IMR-90 (cell line): ENCODE results near the gene METTL22. TPM values are rescaled to one million over a fixed set of nuclear protein-coding genes. Genes with fewer than 3 reads are reported as not detected.

Experiments used
- ATAC-seq: fragments of 200-7000 bp; cut with Tn5 transposase; 2 replicates; pipeline ENCODE4 v1.9.1; 2020; ENCODE audit warnings: low read depth, mild to moderate bottlenecking, moderate library complexity
- BruUV-seq: library from RNA; stranded (reverse); fragments of 400-500 nt; replicated peaks from 2 replicates; lab custom pipeline; 2021; lab: Mats Ljungman, UMichigan
- CTCF ChIA-PET: fragments of 300-600 bp; formaldehyde crosslinking; extraction: SDS; loops from one replicate; lab custom pipeline; 2021; ENCODE audit warnings: antibody characterized with exemption; lab: Yijun Ruan, JAX
- POLR2A ChIA-PET: fragments of 300-600 bp; sonication (Branson Sonifier 250); formaldehyde crosslinking; loops from one replicate; lab custom pipeline; 2022; ENCODE audit warnings: antibody characterized with exemption; ENCODE audit not compliant: unreplicated experiment; lab: Charles Lee
- DNase-seq: peaks from one replicate; pipeline ENCODE4 v3.0.0; 2013
- H2AFZ ChIP-seq: replicated peaks from 2 replicates; pipeline ENCODE3; 2013; ENCODE audit warnings: low read length, mild to moderate bottlenecking; ENCODE audit not compliant: poor library complexity
- H2AK5ac ChIP-seq: 2 replicates; pipeline ENCODE4 v1.6.1; 2013; ENCODE audit warnings: low read depth, low read length, inconsistent platforms
- H2AK9ac ChIP-seq: replicated peaks from 2 replicates; pipeline ENCODE3; 2013; ENCODE audit warnings: mild to moderate bottlenecking, low read depth, low read length, moderate library complexity; ENCODE audit not compliant: poor library complexity
- H2BK120ac ChIP-seq: 2 replicates; pipeline ENCODE4 v1.6.1; 2013; ENCODE audit warnings: low read depth, low read length, inconsistent platforms
- H2BK15ac ChIP-seq: 3 replicates; pipeline ENCODE4 v1.6.1; 2013; ENCODE audit warnings: low read depth, low read length, inconsistent platforms
- H2BK20ac ChIP-seq: 2 replicates; pipeline ENCODE4 v1.6.1; 2013; ENCODE audit warnings: low read depth, mild to moderate bottlenecking, inconsistent platforms, low read length, moderate library complexity
- H2BK5ac ChIP-seq: 2 replicates; pipeline ENCODE4 v1.6.1; 2013; ENCODE audit warnings: mild to moderate bottlenecking, low read depth, low read length, inconsistent platforms; ENCODE audit not compliant: poor library complexity, severe bottlenecking
- H3K14ac ChIP-seq: replicated peaks from 2 replicates; pipeline ENCODE4 v1.6.1; 2013; ENCODE audit warnings: low read depth, low read length, inconsistent platforms
- H3K18ac ChIP-seq: 2 replicates; pipeline ENCODE4 v1.6.1; 2013; ENCODE audit warnings: low read depth, low read length, control low read depth
- H3K23ac ChIP-seq: 2 replicates; pipeline ENCODE4 v1.6.1; 2013; ENCODE audit warnings: low read depth, low read length, inconsistent platforms
- H3K27ac ChIP-seq: 2 replicates; pipeline ENCODE4 v1.5.1; 2013; ENCODE audit warnings: mild to moderate bottlenecking, control low read depth, low read length; ENCODE audit not compliant: insufficient read depth
- H3K27me3 ChIP-seq: 2 replicates; pipeline ENCODE4 v1.6.1; 2013; ENCODE audit warnings: low read length; ENCODE audit not compliant: control insufficient read depth, insufficient read depth
- H3K36me3 ChIP-seq: 2 replicates; pipeline ENCODE4 v1.6.1; 2013; ENCODE audit warnings: low read length, mixed read lengths; ENCODE audit not compliant: control insufficient read depth, insufficient read depth
- H3K4ac ChIP-seq: 2 replicates; pipeline ENCODE4 v1.6.1; 2013; ENCODE audit warnings: low read depth, low read length, inconsistent platforms
- H3K4me1 ChIP-seq: 2 replicates; pipeline ENCODE4 v1.6.1; 2013; ENCODE audit warnings: low read length, mixed read lengths; ENCODE audit not compliant: control insufficient read depth, insufficient read depth
- H3K4me2 ChIP-seq: 2 replicates; pipeline ENCODE4 v1.6.1; 2013; ENCODE audit warnings: low read depth, mild to moderate bottlenecking, control low read depth, low read length, moderate library complexity
- H3K4me3 ChIP-seq: 2 replicates; pipeline ENCODE4 v1.5.1; 2013; ENCODE audit warnings: low read depth, mild to moderate bottlenecking, control low read depth, low read length, moderate library complexity; ENCODE audit not compliant: insufficient read depth
- H3K56ac ChIP-seq: 2 replicates; pipeline ENCODE4 v1.6.1; 2013; ENCODE audit warnings: low read length, inconsistent platforms; ENCODE audit not compliant: insufficient read depth; ENCODE audit errors: extremely low read depth
- H3K79me1 ChIP-seq, 2 experiments: 2 replicates each; pipeline ENCODE4 v1.6.1; 2013; ENCODE audit warnings: low read length in 2 of 2, inconsistent platforms in 1 of 2, low read depth in 1 of 2
- H3K9ac ChIP-seq: 2 replicates; pipeline ENCODE4 v1.6.1; 2013; ENCODE audit warnings: low read depth, low read length, control low read depth
- H3K9me1 ChIP-seq: 2 replicates; pipeline ENCODE4 v1.6.1; 2013; ENCODE audit warnings: low read length, inconsistent platforms; ENCODE audit not compliant: insufficient read depth
- H3K9me3 ChIP-seq: 2 replicates; pipeline ENCODE4 v1.6.1; 2013; ENCODE audit warnings: low read length; ENCODE audit not compliant: control insufficient read depth, insufficient read depth
- H4K20me1 ChIP-seq: 2 replicates; pipeline ENCODE4 v1.6.1; 2013; ENCODE audit warnings: low read length, inconsistent platforms; ENCODE audit not compliant: insufficient read depth
- H4K5ac ChIP-seq: 2 replicates; pipeline ENCODE4 v1.6.1; 2013; ENCODE audit warnings: mild to moderate bottlenecking, low read depth, low read length, control low read depth
- H4K8ac ChIP-seq, 2 experiments: 2 replicates each; pipeline ENCODE4 v1.6.1; 2013; ENCODE audit warnings: low read depth in 2 of 2, low read length in 2 of 2, control low read depth in 1 of 2, inconsistent platforms in 1 of 2
- H4K91ac ChIP-seq: 2 replicates; pipeline ENCODE4 v1.6.1; 2013; ENCODE audit warnings: low read depth, low read length, inconsistent platforms; ENCODE audit not compliant: insufficient read depth
- FOS ChIP-seq: fragments of 150-350 bp; IDR thresholded peaks from 2 replicates; pipeline ENCODE4 v1.6.1; 2016; ENCODE audit warnings: low read depth, low read length
- SMC3 ChIP-seq: fragments of 150-350 bp; IDR thresholded peaks from 2 replicates; pipeline ENCODE4 v1.6.1; 2016; ENCODE audit warnings: low read depth, mild to moderate bottlenecking, antibody characterized with exemption, low read length, moderate library complexity
- WGBS, 2 experiments: methylation state at CpG; one replicate each; pipeline versions ENCODE4 v1.1.5 to v1.1.7; 2013; ENCODE audit warnings: missing lambda C conversion rate in 2 of 2; ENCODE audit not compliant: insufficient read length in 1 of 2; ENCODE audit errors: extremely low coverage in 2 of 2; 5-methylcytosine and 5-hydroxymethylcytosine counted together
- dilution Hi-C: fragments of 300-500 bp; cut with HindIII; formaldehyde crosslinking; loops from one replicate; pipeline ENCODE4 v1.14.3; 2018; ENCODE audit warnings: low sequenced_read_pairs; ENCODE audit not compliant: unreplicated experiment
- in situ Hi-C: fragments of 300-500 bp; cut with MboI; formaldehyde crosslinking; loops from 3 replicates; pipeline ENCODE4 v1.14.3; 2019; ENCODE audit warnings: low sequenced_read_pairs, inconsistent platforms, mixed read lengths
- intact Hi-C: fragments of 100-400 bp; cut with micrococcal nuclease; formaldehyde crosslinking; loops from 2 replicates; pipeline ENCODE4 v1.10.0; 2022
- polyA plus RNA-seq, 3 experiments: library from polyadenylated mRNA; depleted of rRNA; stranded (reverse); fragments of >200 nt; gene quantifications; 2 replicates each; pipeline ENCODE4 v1.2.3, GENCODE V29; 2012; ENCODE audit warnings: low replicate concordance in 1 of 3
- total RNA-seq: library from RNA; depleted of rRNA; stranded (reverse); fragments of >200 nt; gene quantifications from 2 replicates; pipeline ENCODE4 v1.2.3, GENCODE V29; 2012
- TF ChIP-seq, protein P1 (sequence below): conservative IDR thresholded peaks from 2 replicates; pipeline ENCODE4 v1.5.1; 2012; ENCODE audit warnings: mild to moderate bottlenecking, low read depth, low read length, improper control_type of control experiment

Gene METTL22
- total and polyA plus RNA-seq, 2 of the 4 experiments (the other 2 are of a cell fraction), result 27.2 to 51.2 TPM

DNA sequence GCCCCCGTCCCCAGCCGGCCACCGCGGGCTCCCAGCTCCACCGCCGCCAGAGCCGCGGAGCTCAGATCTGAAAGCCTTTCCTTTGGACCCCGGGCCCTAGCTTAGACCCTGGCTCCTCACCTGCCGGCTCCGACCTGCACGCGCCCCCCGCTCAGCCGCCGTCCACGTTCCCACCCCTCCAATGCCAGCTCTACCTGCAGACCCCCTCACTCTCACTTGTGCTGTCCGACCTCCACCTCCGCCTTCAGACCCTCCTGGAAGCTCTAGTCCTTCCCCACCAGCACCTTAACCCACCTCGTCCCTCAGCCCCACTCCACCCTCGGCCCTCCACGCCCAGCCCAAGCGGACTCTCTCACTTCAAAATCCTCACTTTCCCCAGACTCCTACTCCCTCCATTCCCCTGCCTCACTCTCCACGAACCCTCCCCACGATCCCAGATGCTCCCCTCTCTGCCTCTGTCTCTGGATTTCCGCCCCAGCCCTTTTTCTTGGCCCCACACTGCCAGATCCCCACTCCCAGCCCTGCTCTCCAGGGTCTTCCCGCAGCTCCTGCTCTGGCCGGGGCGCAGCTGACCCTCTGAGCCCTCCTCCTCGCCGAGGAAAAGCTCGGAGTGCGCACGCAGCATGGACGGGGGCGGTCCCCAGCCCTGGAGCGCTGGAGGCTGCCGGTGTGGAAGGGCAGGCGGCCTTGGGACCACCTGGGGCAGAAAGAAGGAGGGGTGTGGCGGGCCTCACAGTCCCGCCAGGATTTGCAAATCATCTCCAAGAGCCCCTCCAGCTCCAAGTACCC, 31.4 kb upstream of the METTL22 start, which contains the start of gene TMEM114:
Gene TMEM114 (minus strand): TSS at position 612 of the 789 bp plus-strand sequence. CDS start 673 bp downstream, outside the sequence.
- Histone ChIP-seq H3K14ac (no peak within 1 kb of the TSS), H3K27me3 (peaks cover 32% of the 10 kb centered on the region), H2AFZ (peak within 1 kb of the TSS; percentile 32), H2BK20ac (no peak within 1 kb of the TSS), H3K4me2 (no peak within 1 kb of the TSS), H3K9me3 (peaks cover 2% of the 10 kb centered on the region; the same call in 1 of the 2 replicates), H2AK9ac (no peak within 1 kb of the TSS), H3K56ac (no peak within 1 kb of the TSS), H3K23ac (no peak within 1 kb of the TSS), H3K9me1 (no peaks in the 10 kb centered on the region), H3K9ac (no peak within 1 kb of the TSS), H4K8ac (no peak within 1 kb of the TSS), H2BK5ac (peak within 1 kb of the TSS; percentile 54), H3K18ac (no peak within 1 kb of the TSS), H3K36me3 (no peaks in the 10 kb centered on the region), H3K27ac (no peak within 1 kb of the TSS), H3K4me1 (no peaks in the 10 kb centered on the region), H3K79me1 (no peaks in the 10 kb centered on the region), H2BK120ac (no peak within 1 kb of the TSS), H3K4me3 (no peak within 1 kb of the TSS), H4K20me1 (no peaks in the 10 kb centered on the region), H3K4ac (no peak within 1 kb of the TSS), H4K5ac (no peak within 1 kb of the TSS), H2BK15ac (no peak within 1 kb of the TSS), H4K91ac (no peak within 1 kb of the TSS), H2AK5ac (no peak within 1 kb of the TSS)
- ATAC-seq, result no peak
- WGBS, 2 experiments, result 2% methylated on average over 16 of the region's 41 CpGs; no CpG with 5 or more reads in 1 of the 2 experiments
- POLR2A ChIA-PET, result no interaction called here
- in situ Hi-C loops, result no loop called here
- CTCF ChIA-PET, result no interaction called here
- dilution Hi-C loops, result no loop called here
- no TSS peak for BruUV-seq
- TF ChIP-seq FOS (no peak), SMC3 (no peak)
- TF ChIP-seq, protein P1, sequence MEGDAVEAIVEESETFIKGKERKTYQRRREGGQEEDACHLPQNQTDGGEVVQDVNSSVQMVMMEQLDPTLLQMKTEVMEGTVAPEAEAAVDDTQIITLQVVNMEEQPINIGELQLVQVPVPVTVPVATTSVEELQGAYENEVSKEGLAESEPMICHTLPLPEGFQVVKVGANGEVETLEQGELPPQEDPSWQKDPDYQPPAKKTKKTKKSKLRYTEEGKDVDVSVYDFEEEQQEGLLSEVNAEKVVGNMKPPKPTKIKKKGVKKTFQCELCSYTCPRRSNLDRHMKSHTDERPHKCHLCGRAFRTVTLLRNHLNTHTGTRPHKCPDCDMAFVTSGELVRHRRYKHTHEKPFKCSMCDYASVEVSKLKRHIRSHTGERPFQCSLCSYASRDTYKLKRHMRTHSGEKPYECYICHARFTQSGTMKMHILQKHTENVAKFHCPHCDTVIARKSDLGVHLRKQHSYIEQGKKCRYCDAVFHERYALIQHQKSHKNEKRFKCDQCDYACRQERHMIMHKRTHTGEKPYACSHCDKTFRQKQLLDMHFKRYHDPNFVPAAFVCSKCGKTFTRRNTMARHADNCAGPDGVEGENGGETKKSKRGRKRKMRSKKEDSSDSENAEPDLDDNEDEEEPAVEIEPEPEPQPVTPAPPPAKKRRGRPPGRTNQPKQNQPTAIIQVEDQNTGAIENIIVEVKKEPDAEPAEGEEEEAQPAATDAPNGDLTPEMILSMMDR, result no peak
- intact Hi-C loops, result no loop called here
- no peak for DNase-seq
